ENCODE results near the gene KIRREL3.
"Not testable (repeated sequence)": the region's sequence is repeated elsewhere in the genome, so short reads cannot be mapped to it uniquely, and the experiment has no call there.

Gene KIRREL3

DNA sequence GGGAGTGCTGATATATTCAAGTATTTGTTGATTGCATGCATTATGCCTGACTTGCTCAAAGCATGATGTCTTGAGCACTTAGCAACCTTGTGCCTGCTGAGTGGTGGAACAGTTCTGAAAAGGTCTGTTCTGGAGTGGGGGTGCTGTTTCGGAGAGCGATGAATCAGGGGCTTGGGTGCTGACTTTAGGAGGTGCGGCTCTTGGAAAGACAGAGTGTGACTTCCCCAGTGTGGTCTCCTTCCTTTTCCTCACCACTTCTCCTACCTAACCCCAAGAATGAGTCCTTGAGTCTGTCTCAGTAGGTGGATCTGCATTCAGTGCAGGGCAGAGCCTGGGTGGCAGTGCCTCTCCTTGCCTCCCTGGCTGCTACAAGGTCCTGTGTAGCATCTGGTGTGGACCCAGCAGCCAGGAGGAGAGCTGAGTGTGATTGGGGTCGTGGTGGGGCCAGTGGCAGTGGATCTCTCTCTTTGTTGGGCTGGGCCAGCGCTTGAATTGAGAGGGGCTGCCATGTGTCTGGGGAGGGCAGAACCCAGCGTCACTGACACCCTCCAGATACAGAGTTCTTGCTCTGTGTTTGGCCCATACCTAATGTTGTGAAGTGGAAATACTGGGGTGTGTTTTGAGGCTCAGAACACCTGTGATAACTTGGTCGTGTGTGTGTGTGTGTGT, 609.1 kb downstream of the KIRREL3 start:
- DNase-seq = no peak

DNA sequence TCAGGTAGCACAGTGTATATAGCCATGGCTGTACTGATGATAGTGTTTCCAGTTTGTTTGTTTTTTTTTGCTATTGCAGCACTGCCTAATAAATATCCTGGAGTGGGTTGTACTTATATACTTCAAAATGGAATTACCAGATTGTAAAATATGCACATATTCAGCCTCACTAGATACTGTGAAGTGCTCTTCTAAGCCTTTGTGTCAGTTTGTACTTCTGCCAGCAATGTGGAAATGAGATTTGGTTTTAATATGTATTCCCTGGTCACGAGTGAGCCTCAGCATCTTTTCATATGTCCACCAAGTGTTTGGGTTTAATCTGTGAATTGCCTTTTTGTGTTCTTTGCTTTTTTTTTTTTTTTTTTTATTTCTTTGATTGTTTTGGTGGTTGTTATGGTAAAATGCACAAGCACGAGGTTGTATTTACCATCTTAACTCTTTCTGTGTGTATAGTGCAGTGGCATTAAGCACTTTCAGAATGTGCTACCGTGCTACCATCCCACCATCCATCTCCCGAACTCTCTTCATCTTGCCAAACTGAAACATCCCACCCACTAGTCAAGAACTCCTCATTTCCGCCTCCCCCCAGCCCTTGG, 610.2 kb downstream of the KIRREL3 start:
- DNase-seq = no peak

DNA sequence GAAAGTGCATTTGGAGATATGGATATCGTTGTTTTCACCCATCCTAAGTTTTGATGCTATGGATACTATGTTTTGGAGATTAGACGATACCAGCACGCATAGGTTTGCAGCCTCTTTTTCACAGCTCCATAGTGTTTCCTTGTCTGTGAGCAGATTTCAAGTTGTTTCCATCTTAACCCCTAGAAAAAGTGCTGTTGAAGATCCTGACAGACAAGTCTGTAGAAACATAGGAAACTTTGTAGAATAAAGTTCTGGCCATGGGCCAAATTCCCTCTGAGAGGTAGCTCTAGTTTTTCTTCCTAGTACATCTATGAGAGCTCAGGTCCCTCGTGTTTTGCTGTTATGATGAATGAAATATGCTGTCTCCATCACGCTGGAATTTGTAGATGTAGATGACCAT, 612.7 kb downstream of the KIRREL3 start:
- DNase-seq = no peak

DNA sequence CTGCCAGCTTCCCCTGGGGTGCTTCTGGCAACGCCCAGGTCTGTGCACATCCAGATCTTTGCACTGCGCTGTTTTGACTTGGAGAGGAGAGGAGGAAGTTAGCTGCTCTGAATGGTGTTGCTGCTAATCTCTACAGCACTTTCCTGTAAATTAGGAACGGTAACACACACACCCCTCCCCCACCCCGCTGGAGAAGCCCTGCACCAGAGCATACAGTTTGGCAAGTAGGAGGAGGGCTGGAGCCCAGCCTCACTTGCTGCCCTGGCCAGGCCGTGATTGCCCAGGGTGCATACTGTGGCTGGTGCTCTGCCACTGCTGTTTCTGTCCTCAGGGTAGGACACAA, 613.9 kb downstream of the KIRREL3 start:
- not testable (repeated sequence) for DNase-seq

DNA sequence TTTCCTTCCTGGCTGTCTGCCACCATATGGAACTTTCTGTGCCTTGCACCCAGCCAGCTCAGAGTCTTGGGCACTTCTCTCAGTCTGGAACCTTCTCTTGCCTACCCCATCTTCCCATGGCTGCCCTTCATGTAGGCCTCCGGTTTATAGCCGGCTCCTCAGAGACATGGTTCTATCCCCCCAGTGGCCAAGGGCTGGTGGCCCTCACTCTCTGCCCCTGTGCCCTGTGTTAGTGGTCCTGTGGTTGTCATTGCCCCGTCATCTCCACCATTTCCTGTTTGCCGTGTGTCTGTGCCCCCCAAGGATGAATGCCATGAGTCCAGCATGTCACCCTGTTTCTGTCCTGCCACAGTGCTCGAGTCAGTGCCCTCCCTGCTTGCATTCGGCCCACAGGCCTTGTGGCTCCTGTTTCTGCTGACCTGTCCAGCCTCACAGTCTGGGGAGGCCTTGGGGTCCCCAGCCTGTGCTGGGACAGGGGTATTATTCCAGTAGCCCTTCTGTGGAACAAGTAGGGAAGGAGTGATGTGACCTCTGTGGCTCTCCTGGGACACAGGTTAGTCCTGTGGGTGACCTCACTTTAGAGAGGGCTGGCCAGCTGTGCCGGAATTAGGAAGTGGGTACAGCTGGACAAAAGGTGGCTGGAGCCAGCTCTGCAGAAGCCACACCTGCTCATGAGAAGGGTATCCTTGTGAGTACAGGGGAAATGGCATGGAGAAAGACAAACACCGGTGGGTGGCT, 614.4 kb downstream of the KIRREL3 start:
- DNase-seq = no peak

DNA sequence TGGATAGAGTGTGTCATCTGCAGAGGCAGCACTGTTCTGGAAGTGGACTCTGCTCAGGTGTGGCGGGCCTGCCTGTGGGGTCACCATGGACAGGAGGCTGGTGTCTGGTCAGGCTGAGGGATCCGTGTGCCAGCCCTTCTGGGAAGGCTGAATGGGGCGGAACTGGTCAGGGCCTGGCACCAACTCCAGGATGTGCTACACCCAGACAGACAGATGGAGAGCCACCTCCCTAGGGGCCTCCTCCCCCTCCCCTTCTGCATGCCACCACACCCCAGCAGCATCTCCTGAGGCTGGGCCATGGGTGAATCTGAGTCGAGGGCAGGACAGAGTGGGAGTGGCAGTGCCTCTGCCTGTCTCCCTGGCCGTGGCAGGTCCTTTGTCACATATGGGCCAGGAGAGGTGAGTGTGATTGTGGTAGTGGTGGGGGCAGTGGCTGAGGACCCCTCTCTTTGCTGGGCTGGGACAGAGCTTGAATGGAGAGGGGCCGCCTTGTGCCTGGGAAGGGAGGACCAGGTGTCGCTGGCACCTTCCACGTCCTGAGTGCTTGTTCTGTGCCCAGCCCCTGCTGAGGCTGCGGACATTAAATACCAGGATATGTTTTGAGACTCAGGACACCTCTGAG, 616.0 kb downstream of the KIRREL3 start:
- no peak for DNase-seq

DNA sequence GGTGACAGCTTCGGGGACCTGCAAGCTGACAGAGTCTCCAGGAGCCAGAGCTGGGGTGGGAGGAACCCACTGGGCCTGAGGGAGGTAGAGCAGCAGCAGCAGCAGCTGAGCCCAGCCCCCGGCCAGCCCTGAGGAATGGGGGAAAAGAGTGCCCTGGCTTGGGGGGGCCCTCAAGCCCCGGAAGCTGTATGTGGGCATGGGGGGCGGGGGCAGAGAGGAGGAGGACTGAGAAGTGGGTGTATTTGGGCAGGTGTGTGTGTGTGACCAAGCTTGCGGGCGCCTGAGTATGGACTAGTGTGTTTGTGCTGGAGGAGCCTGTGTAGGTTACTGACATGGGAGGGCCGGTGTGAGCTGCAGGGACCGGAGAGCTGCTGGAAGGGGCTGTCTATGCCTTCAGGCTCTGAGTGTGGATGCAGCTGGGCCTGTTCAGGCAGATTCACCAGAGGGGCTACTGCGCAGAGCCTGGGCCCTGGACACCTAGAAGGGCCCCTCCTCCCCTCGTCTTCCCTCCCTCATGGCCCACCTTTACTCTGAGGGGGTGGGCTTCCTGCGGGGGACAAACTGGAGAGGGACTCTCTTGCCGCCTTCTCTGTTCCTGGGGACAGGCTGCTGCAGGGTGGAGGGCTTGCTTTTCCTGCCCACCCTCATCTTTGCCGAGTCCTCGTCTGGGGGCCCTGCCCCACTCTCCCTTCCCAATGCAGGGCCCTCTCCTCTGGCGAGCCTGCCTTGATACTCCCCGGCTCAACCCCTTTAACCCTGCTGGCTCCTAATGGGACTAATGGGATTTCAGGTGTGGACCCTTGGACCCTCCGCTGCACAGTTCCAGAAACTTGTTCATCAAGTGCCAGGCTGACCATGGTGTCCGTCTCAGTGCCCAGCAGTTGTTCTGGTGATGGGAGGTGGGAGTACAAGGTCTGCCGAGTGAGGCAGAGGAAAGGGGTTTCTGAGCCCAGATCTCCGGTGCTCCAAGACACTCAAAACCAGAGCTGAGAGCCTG, 616.9 kb downstream of the KIRREL3 start:
- DNase-seq = no peak

DNA sequence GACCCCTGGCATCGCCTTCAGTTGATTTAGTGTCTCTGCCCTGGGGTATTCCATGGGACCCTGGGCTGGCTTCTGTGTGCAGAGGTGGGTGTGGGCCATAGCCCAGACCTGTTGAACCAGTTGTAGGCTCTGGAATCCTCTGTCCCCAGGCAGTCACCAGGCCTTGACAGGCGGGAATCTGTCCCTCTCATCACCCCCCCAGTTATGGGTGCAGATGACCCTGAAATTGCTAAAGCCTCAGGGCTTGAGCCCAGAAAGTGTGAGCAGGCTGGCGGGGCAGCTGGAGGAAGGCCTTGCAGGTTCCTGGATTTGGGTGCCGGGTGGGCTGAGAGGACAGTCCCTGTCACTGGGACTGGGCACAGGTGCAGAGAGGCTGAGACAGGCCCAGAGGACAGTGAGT, 617.9 kb downstream of the KIRREL3 start:
- not testable (repeated sequence) for DNase-seq

DNA sequence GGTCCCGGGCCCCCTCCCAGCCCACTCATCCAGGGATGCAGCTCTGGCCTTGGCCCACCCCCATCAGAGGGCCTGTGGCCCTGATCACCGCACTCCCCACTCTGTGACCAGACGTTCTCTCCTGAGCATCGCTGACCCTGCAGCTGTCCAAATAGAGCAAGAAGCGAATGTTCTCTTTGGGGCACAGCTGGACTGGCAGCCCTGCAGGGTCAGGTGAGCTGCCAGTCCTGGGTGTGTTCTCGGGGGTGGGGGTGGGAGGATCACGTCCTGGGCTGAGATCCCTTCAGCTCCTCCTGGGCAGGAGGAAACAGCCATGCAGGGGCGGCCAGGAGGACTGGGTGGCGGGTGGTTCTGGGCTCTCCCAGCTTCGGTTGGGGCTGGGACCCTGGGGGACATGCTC, 618.6 kb downstream of the KIRREL3 start:
- not testable (repeated sequence) for DNase-seq

DNA sequence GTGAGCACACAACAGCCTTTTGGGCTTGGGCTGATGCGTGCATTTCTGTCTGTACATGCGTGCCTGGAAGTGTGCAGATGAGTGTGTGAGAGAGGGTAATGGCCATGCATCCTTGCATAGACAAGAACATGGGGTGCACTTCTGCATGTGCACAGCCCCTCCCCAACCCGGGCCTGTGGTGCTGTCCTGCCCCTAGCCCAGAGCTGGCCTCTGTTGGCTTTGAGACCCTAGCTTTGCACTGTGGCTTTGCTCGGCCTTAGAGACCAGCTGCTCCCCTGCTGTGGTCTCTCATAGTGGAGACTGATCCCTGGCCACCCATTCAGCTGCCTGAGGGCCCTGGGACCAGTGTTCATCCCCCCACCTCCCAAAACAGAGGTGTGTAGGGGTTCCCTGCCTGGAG, 619.7 kb downstream of the KIRREL3 start:
- no peak for DNase-seq

DNA sequence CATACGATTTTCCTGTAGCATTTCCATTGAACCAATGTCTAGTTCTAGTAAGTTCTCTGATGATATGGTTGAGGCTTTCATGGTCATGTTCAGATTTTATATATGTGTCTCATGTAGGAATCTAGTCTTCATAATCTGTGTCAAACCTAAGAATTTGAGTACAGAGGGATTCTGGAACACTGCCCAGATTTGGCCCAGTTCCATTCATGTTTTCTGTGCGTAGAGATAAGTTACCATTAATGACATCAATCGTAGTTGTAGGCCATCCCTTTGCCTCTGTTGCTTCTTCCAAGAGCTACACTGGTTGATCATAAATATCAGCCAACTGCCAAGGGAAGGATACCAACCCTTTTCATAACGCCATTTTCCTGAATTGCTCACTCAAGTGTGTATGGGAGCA, 621.8 kb downstream of the KIRREL3 start:
- no peak for DNase-seq

DNA sequence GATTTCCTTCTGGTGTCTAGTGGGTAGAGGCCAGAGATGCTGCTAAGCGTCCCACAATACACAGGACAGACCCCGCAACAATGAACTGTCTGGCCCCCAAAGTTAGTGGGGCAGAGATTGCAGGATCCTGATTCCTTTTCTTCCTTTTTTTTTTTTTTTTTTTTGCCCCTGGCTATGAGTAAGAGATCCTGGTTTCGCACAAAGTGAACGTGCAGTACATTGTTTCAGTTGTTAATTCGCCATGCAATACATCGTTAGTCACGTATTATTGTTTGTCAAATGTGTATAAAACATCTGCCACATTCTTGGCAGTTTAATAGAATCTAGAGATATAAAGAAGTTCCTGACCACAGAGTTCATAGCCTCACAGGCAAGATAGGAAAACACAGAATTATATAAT, 624.8 kb downstream of the KIRREL3 start:
- no peak for DNase-seq

DNA sequence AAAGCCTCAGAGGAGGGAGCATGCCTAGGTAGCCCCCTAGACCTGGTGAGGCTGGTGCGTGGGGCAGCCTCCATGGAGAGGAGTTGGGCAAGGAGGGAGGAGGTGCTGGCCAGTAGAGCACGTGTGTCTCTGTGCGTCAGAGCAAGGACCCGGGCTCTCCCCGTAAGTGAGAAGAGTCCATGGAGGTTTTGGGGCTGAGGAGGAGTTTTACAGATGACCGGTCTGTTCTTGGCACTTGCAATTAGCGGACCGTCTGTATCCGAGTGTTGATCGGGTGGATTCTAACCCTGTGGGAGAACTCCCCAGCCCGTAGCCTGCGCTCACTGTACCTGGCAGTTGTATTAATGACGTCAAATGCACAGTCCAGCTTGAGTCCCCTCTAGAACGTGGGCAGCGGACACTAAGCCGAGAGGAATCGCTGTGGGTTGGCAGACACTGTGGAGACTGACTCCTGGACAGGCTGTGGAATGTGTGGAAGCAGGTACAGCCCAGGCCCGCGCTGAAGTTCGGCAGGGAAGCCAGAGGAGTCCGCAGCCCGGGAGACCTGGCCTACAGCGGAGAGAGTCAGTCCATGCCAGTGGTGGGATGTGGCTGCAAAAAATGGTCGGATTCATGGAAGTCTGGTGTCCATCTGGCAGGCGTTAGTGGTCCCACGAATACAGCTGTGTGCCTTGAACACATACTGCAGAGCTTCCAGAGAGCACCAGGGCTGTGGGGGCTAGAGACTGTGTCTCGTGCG, 625.8 kb downstream of the KIRREL3 start:
- DNase-seq = not testable (repeated sequence)

DNA sequence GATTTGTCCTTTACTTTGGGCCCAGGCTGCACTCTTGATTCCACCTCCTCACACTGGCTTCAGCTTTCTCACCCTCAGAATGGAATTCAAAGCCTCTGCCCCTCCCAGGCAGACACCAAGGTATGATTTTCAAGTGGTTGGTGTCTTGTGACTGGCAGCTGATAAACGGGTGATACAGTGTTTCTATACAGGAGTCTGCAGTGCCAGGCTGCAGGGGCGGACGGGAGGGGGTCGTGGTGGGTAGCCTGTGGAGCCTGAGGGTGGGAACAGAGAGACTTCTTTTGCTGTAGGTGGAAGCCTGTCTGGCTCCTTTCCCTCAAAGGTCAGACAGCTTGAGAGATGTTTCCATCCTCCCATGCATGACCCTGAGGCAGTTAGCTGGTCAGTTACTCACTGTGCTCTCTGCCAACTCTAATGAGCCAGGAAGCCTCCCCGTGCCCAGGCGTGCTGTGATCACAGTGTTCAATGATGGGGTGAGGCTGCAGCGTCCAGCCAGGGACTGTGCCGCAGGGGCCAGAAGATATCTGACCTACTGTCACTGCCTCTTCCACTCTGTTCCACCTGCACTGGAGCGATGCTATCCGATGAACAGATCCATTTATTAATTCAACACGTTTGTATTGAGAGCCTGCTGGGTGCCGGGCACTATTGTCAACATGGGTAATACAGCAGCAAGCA, 627.0 kb downstream of the KIRREL3 start:
- not testable (repeated sequence) for DNase-seq

Data from NCI-H524 treated with DMSO at 0.1 percent for 48 hours (cell line).